Large intestine (tissue), 12 donors: ENCODE measurements around the gene GPX1. TPM values are rescaled to one million over a fixed set of nuclear protein-coding genes. Genes with fewer than 3 reads are reported as not detected.
A peak's percentile ranks its signal among the peaks of the same experiment; 100 is the strongest.
"Not testable (repeated sequence)": the region's sequence is repeated elsewhere in the genome, so short reads cannot be mapped to it uniquely, and the experiment has no call there.

Source experiments
- DNase-seq, 2 donors: peaks; one replicate each; pipeline versions ENCODE4 v3.0.0 to v3.0.0-alpha.2; 2013
- H3K27ac ChIP-seq: one replicate; pipeline ENCODE4 v1.5.1; 2013; ENCODE audit warnings: low read length
- H3K27me3 ChIP-seq: 2 replicates; pipeline ENCODE4 v1.6.1; 2013; ENCODE audit warnings: low read length; ENCODE audit not compliant: control insufficient read depth, insufficient read depth
- H3K36me3 ChIP-seq: 2 replicates; pipeline ENCODE4 v1.6.1; 2013; ENCODE audit warnings: low read length; ENCODE audit not compliant: control insufficient read depth, insufficient read depth
- H3K4me1 ChIP-seq: one replicate; pipeline ENCODE4 v1.6.1; 2013; ENCODE audit warnings: low read length; ENCODE audit not compliant: control insufficient read depth, insufficient read depth
- H3K4me3 ChIP-seq: one replicate; pipeline ENCODE4 v1.5.1; 2013; ENCODE audit warnings: low read length
- H3K9me3 ChIP-seq: one replicate; pipeline ENCODE4 v1.6.1; 2013; ENCODE audit warnings: mild to moderate bottlenecking, low read depth, low read length, moderate library complexity; ENCODE audit not compliant: control insufficient read depth
- WGBS: methylation state at CpG from one replicate; pipeline ENCODE4 v1.1.5; 2013; ENCODE audit warnings: low lambda C conversion rate; ENCODE audit not compliant: insufficient coverage; 5-methylcytosine and 5-hydroxymethylcytosine counted together
- long read RNA-seq, 11 donors: transcript quantifications; one replicate each; lab custom pipeline, GENCODE V29; 2026
- polyA plus RNA-seq: library from polyadenylated mRNA; unstranded; fragments of 120-200 nt; gene quantifications from one replicate; pipeline ENCODE4 v1.2.1, GENCODE V29; 2013

The GPX1 gene
- 218 TPM for polyA plus RNA-seq
- long read RNA-seq, donor 1, transcript GPX1-201 (1 exons, 1,135 nt), result minor isoform, 41 of 132 reads
- long read RNA-seq, donor 1, transcript GPX1-202 (2 exons, 1,151 nt), result major isoform, 90 of 132 reads
- long read RNA-seq, donor 1, partial matches to known transcripts, result 0 of 132 reads
- long read RNA-seq, donor 1, other reads (novel, unspliced or antisense), result 0 of 132 reads
- long read RNA-seq, donor 2, transcript GPX1-201 (1 exons, 1,135 nt), result minor isoform, 115 of 335 reads
- long read RNA-seq, donor 2, transcript GPX1-202 (2 exons, 1,151 nt), result major isoform, 217 of 335 reads
- long read RNA-seq, donor 2, partial matches to known transcripts, result 0 of 335 reads
- long read RNA-seq, donor 2, other reads (novel, unspliced or antisense), result 0 of 335 reads
- long read RNA-seq, donor 3, result 0 reads
- long read RNA-seq, donor 4, transcript GPX1-201 (1 exons, 1,135 nt), result minor isoform, 10 of 27 reads
- long read RNA-seq, donor 4, transcript GPX1-202 (2 exons, 1,151 nt), result major isoform, 17 of 27 reads
- long read RNA-seq, donor 4, partial matches to known transcripts, result 0 of 27 reads
- long read RNA-seq, donor 4, other reads (novel, unspliced or antisense), result 0 of 27 reads
- long read RNA-seq, donor 5, transcript GPX1-201 (1 exons, 1,135 nt), result minor isoform, 31 of 129 reads
- long read RNA-seq, donor 5, transcript GPX1-202 (2 exons, 1,151 nt), result major isoform, 98 of 129 reads
- long read RNA-seq, donor 5, partial matches to known transcripts, result 0 of 129 reads
- long read RNA-seq, donor 5, other reads (novel, unspliced or antisense), result 0 of 129 reads
- long read RNA-seq, donor 6, transcript GPX1-201 (1 exons, 1,135 nt), result minor isoform, 78 of 202 reads
- long read RNA-seq, donor 6, transcript GPX1-202 (2 exons, 1,151 nt), result major isoform, 123 of 202 reads
- long read RNA-seq, donor 6, partial matches to known transcripts, result 0 of 202 reads
- long read RNA-seq, donor 6, other reads (novel, unspliced or antisense), result 0 of 202 reads
- long read RNA-seq, donor 7, transcript GPX1-202 (2 exons, 1,151 nt), result major isoform, 65 of 88 reads
- long read RNA-seq, donor 7, transcript GPX1-201 (1 exons, 1,135 nt), result minor isoform, 23 of 88 reads
- long read RNA-seq, donor 7, partial matches to known transcripts, result 0 of 88 reads
- long read RNA-seq, donor 7, other reads (novel, unspliced or antisense), result 0 of 88 reads
- long read RNA-seq, donor 8, transcript GPX1-201 (1 exons, 1,135 nt), result minor isoform, 105 of 293 reads
- long read RNA-seq, donor 8, transcript GPX1-202 (2 exons, 1,151 nt), result major isoform, 186 of 293 reads
- long read RNA-seq, donor 8, partial matches to known transcripts, result 0 of 293 reads
- long read RNA-seq, donor 8, other reads (novel, unspliced or antisense), result 0 of 293 reads
- long read RNA-seq, donor 9, transcript GPX1-201 (1 exons, 1,135 nt), result minor isoform, 79 of 219 reads
- long read RNA-seq, donor 9, transcript GPX1-202 (2 exons, 1,151 nt), result major isoform, 138 of 219 reads
- long read RNA-seq, donor 9, partial matches to known transcripts, result 0 of 219 reads
- long read RNA-seq, donor 9, other reads (novel, unspliced or antisense), result 0 of 219 reads
- long read RNA-seq, donor 10, transcript GPX1-202 (2 exons, 1,151 nt), result major isoform, 138 of 189 reads
- long read RNA-seq, donor 10, transcript GPX1-201 (1 exons, 1,135 nt), result minor isoform, 50 of 189 reads
- long read RNA-seq, donor 10, partial matches to known transcripts, result 0 of 189 reads
- long read RNA-seq, donor 10, other reads (novel, unspliced or antisense), result 0 of 189 reads
- long read RNA-seq, donor 11, transcript GPX1-201 (1 exons, 1,135 nt), result minor isoform, 51 of 151 reads
- long read RNA-seq, donor 11, transcript GPX1-202 (2 exons, 1,151 nt), result major isoform, 97 of 151 reads
- long read RNA-seq, donor 11, partial matches to known transcripts, result 0 of 151 reads
- long read RNA-seq, donor 11, other reads (novel, unspliced or antisense), result 0 of 151 reads

GRCh38 chr3:49358217-49358883 lies at the start of gene GPX1:
TSS of gene GPX1 (minus strand) at chr3:49358353. CDS start at chr3:49358278, 75 bp downstream.
- no CpG with 5 or more reads among the region's 46 CpGs for WGBS
- peak; percentile 94 to 97 for DNase-seq
- no peaks in the 10 kb centered on the region for H3K27me3 ChIP-seq
- H3K27ac ChIP-seq, result peak within 1 kb of the TSS; percentile 93
- H3K4me1 ChIP-seq, result peaks cover 10% of the 10 kb centered on the region
- H3K9me3 ChIP-seq, result no peaks in the 10 kb centered on the region
- H3K4me3 ChIP-seq, result peak within 1 kb of the TSS; percentile 70
- peaks cover 46% of the 10 kb centered on the region for H3K36me3 ChIP-seq

DNA sequence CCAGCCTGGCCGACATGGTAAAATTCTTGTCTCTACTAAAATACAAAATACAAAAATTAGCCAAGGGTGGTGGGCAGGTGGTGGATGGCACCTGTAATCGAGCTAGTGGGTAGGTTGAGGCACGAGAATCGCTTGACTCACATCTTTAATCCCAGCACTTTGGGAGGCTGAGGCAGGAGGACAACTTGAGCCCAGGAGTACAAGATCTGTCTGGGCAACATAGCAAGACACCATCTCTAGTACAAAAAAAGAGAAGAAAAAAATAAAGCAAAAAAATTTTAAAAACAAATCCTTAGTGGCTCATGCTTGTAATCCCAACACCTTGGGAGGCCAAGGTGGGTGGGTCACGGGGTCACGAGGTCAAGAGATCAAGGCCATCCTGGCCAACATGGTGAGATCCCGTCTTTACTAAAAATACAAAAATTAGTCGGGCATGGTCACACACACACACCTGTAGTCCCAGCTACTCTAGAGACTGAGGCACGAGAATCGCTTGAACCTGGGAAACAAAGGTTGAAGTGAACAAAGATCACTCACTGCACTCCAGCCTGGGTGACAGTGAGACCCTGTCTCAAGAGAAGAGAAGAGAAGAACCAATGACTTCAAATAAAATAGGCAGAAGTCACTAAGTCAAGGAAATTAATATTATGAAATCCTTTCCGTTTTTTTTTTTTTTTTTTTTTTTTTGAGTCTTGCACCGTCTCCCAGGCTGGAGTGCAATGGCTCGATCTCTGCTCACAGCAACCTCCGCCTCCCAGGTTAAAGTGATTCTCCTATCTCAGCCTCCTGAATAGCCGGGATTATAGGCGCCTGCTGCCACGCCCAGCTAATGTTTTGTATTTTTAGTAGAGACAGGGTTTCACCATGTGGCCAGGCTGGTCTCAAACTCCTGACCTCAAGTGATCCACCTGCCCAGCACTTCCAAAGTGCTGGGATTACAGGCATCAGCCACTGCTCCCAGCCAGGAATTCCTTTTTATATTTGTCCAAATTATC lies 48.7 kb upstream of the GPX1 start:
- DNase-seq, result no peak

DNA sequence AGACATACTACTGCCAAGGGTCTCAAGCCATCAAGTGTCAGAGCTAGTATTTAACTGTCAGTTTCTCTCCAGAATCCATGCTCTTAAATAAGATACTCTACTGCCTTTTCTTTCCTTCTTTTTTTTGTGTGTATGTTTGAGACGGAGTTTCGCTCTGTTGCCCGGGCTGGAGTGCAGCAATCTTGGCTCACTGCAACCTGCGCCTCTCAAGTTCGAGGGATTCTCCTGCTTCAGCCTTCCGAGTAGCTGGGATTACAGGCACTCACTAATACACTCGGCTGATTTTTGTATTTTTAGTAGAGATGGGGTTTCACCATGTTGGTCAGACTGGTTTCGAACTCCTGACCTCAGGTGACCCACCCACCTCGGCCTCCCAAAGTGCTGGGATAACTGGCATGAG lies 47.4 kb upstream of the GPX1 start:
- WGBS, result 92% methylated on average over 2 of the region's 9 CpGs
- not testable (repeated sequence) for H3K27ac ChIP-seq, H3K4me1 ChIP-seq, DNase-seq, H3K4me3 ChIP-seq, H3K9me3 ChIP-seq, H3K27me3 ChIP-seq
- peaks cover 15% of the 10 kb centered on the region for H3K36me3 ChIP-seq

More for the DNA sequence above, 48.7 kb upstream of the GPX1 start:
- Histone ChIP-seq H3K36me3 (peaks cover 8% of the 10 kb centered on the region), H3K4me1 (peaks cover 8% of the 10 kb centered on the region), H3K9me3 (no peaks in the 10 kb centered on the region), H3K27ac (no peak overlapping the region), H3K27me3 (no peaks in the 10 kb centered on the region), H3K4me3 (no peak overlapping the region)
- 80% methylated on average over 3 of the region's 17 CpGs for WGBS

DNA sequence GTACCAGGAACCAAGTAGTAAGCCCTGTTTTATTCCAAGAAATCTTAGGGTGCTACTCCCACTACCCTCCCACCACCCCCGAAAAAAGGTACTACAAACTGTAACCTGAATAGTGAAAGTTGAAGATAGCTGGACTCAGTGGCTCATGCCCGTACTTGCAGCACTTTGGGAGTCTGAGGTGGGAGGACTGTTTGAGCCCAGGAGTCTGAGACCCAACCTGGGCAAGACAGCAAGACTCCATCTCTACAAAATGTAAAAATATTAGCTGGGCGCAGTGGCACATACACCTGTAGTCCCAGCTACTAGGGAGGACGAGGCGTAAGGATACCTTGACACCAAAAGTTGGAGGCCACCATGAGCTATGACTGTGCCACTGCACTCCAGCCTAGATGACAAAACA lies 45.7 kb upstream of the GPX1 start:
- Histone ChIP-seq H3K36me3 (peaks cover 18% of the 10 kb centered on the region), H3K4me1 (no peaks in the 10 kb centered on the region), H3K27me3 (no peaks in the 10 kb centered on the region), H3K27ac (no peak overlapping the region), H3K9me3 (no peaks in the 10 kb centered on the region), H3K4me3 (no peak overlapping the region)
- DNase-seq, result no peak
- no CpG with 5 or more reads among the region's 5 CpGs for WGBS

DNA sequence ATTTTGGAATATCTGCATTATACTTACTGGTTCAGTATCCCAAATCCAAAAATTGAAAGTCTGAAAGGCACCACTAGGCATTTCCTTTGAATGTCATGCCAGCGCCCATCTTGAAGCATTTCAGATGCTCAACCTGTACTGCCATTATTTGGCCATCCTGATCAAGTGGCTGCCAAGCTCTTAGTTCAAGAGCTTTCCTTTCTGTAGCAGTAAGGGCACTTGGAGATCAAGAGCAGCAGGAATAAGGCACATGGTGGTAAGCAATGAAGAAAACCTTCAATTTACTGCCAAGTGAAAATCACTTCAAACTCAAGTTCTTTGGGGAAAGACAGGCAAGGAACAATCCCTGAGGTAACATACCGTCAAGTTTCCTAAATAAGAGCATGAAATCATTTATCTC lies 43.6 kb upstream of the GPX1 start:
- H3K36me3 ChIP-seq, result peaks cover 18% of the 10 kb centered on the region
- no peaks in the 10 kb centered on the region for H3K9me3 ChIP-seq
- no peaks in the 10 kb centered on the region for H3K4me1 ChIP-seq
- H3K27ac ChIP-seq, result no peak overlapping the region
- H3K27me3 ChIP-seq, result no peaks in the 10 kb centered on the region
- no CpG with 5 or more reads among the region's 2 CpGs for WGBS
- no peak for DNase-seq
- no peak overlapping the region for H3K4me3 ChIP-seq

GRCh38 chr3:49399461-49399860 lies 41.3 kb upstream of the GPX1 start:
- H3K27ac ChIP-seq, result no peak overlapping the region
- H3K9me3 ChIP-seq, result no peaks in the 10 kb centered on the region
- WGBS, result 100% methylated on average over 1 of the region's 3 CpGs
- H3K4me1 ChIP-seq, result no peaks in the 10 kb centered on the region
- H3K27me3 ChIP-seq, result no peaks in the 10 kb centered on the region
- no peak for DNase-seq
- no peak overlapping the region for H3K4me3 ChIP-seq
- peaks cover 28% of the 10 kb centered on the region for H3K36me3 ChIP-seq

DNA sequence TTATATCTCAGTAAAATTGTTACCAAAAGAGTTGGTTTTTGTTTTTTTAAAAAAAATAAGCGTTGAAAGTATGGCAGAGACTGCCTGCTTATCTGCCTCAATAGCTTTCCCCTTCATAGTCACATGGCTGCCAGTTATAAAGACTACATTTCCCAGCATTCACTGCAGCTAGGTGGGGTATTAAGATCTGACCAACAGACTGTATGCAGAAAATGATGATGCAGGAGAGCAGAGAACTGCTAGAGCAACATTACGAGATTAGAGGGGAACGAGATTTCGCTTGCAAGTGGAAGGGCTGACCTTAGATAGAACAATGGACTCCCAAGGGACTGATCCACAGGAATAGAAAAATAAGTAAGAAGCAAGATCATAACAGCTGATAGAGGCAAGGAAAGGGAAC lies 39.3 kb upstream of the GPX1 start:
- peak; percentile 35 to 40 for DNase-seq
- 44% methylated on average over 3 of the region's 4 CpGs for WGBS
- Histone ChIP-seq H3K36me3 (peaks cover 21% of the 10 kb centered on the region), H3K9me3 (no peaks in the 10 kb centered on the region), H3K27me3 (no peaks in the 10 kb centered on the region), H3K4me3 (no peak overlapping the region), H3K27ac (no peak overlapping the region), H3K4me1 (no peaks in the 10 kb centered on the region)

DNA sequence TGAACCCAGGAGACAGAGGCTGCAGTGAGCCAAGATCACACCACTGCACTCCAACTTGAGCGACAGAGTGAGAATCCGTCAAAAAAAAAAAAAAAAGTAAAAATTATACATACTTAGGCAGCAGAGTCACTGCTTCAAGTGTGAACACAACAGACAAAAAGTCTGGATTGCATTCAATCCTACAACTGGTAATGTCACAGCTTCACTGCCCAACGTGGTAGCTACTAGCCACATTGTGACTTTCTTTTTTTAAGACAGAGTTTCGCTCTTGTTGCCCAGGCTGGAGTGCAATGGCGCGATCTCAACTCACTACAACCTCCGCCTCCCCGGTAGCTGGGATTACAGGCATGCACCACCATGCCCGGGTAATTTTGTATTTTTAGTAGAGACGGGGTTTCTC lies 33.2 kb upstream of the GPX1 start:
- H3K36me3 ChIP-seq, H3K9me3 ChIP-seq, H3K4me1 ChIP-seq, H3K4me3 ChIP-seq, DNase-seq, H3K27ac ChIP-seq, H3K27me3 ChIP-seq: not testable (repeated sequence)
- no CpG with 5 or more reads among the region's 10 CpGs for WGBS
